HCT116 (cell line): ENCODE measurements around the gene PCSK6. TPM values are rescaled to one million over a fixed set of nuclear protein-coding genes. Genes with fewer than 3 reads are reported as not detected.

Experiments
- ATAC-seq: fragments of 200-7000 bp; cut with Tn5 transposase; 2 replicates; pipeline ENCODE4 v1.9.1; 2020; ENCODE audit warnings: mild to moderate bottlenecking, moderate library complexity
- BruUV-seq: library from RNA; stranded (reverse); fragments of 400-500 nt; replicated peaks from 2 replicates; lab custom pipeline; 2021; lab: Mats Ljungman, UMichigan
- CTCF ChIA-PET: fragments of 300-600 bp; sonication (Branson Sonifier 250); formaldehyde crosslinking; loops from one replicate; lab custom pipeline; 2021; ENCODE audit warnings: antibody characterized with exemption; lab: Charles Lee
- POLR2A ChIA-PET: fragments of 300-600, 350-600 bp; sonication (Branson Sonifier 250); formaldehyde crosslinking; loops from one replicate; lab custom pipeline; 2021; ENCODE audit warnings: antibody characterized with exemption; lab: Charles Lee
- RAD21 ChIA-PET, 2 experiments: fragments of 300-600 bp; sonication (Branson Sonifier 250); formaldehyde crosslinking; loops; one replicate each; lab custom pipeline; 2023; ENCODE audit warnings: low total read pairs in 2 of 2; ENCODE audit not compliant: uncharacterized antibody in 2 of 2, unreplicated experiment in 2 of 2, low non-redundant PET in 1 of 2; lab: Charles Lee
- DNase-seq: peaks from one replicate; pipeline ENCODE4 v3.0.0-alpha.2; 2010; ENCODE audit warnings: low read depth, low spot score
- H2AFZ ChIP-seq: fragments of 200-600 bp; shearing (Covaris generic), sonication (generic); 2 replicates; pipeline ENCODE4 v1.6.1; 2017; ENCODE audit warnings: low read depth, mixed run types, mixed read lengths, antibody characterized with exemption, low read length; ENCODE audit not compliant: poor library complexity, severe bottlenecking
- H3K27ac ChIP-seq: 2 replicates; pipeline ENCODE4 v1.5.1; 2012; ENCODE audit warnings: low read depth, low read length
- H3K27me3 ChIP-seq: fragments of 200-600 bp; sonication (generic); 2 replicates; pipeline ENCODE4 v1.6.1; 2016; ENCODE audit warnings: mixed run types, low read length, mixed read lengths; ENCODE audit not compliant: insufficient read depth
- H3K36me3 ChIP-seq, 2 experiments: fragments of 200-500 bp in 1 of 2; fragments of 200-600 bp in 1 of 2; sonication (Bioruptor generic) in 1 of 2; sonication (generic) in 1 of 2; 2 replicates each; pipeline versions ENCODE4 v1.5.1 to v1.6.1; 2014 to 2016; ENCODE audit warnings: low read length in 2 of 2, inconsistent platforms in 1 of 2, mixed read lengths in 1 of 2, mixed run types in 1 of 2; ENCODE audit not compliant: insufficient read depth in 2 of 2, control insufficient read depth in 1 of 2
- H3K4me1 ChIP-seq, 2 experiments: fragments of 200-600 bp in 1 of 2; sonication (generic) in 1 of 2; 2 replicates each; pipeline versions ENCODE4 v1.5.1 to v1.6.1; 2012 to 2017; ENCODE audit warnings: low read length in 2 of 2, inconsistent platforms in 1 of 2, mild to moderate bottlenecking in 1 of 2, mixed read lengths in 1 of 2, mixed run types in 1 of 2, moderate library complexity in 1 of 2; ENCODE audit not compliant: insufficient read depth in 2 of 2, control insufficient read depth in 1 of 2
- H3K4me2 ChIP-seq: fragments of 200-600 bp; sonication (generic); 2 replicates; pipeline ENCODE4 v1.6.1; 2017; ENCODE audit warnings: mixed run types, low read length, mixed read lengths
- H3K4me3 ChIP-seq, 2 experiments: fragments of 200-600 bp in 1 of 2; sonication (generic) in 1 of 2; replicated peaks in 1 of 2; 2 replicates each; pipeline ENCODE4 v1.5.1; 2011 to 2016; ENCODE audit warnings: low read length in 2 of 2, control low read depth in 1 of 2, low read depth in 1 of 2, mild to moderate bottlenecking in 1 of 2, mixed read lengths in 1 of 2, mixed run types in 1 of 2
- H3K79me2 ChIP-seq: fragments of 200-600 bp; sonication (generic); 2 replicates; pipeline ENCODE4 v1.6.1; 2017; ENCODE audit warnings: mild to moderate bottlenecking, mixed run types, low read length, moderate library complexity, mixed read lengths; ENCODE audit not compliant: insufficient read depth
- H3K9ac ChIP-seq: fragments of 200-600 bp; sonication (generic); 2 replicates; pipeline ENCODE4 v1.6.1; 2016; ENCODE audit warnings: low read length, mixed read lengths
- H3K9me2 ChIP-seq: fragments of 200-600 bp; sonication (generic), shearing (Covaris generic); 2 replicates; pipeline ENCODE4 v1.6.1; 2017; ENCODE audit warnings: mixed run types, mild to moderate bottlenecking, moderate library complexity; ENCODE audit not compliant: insufficient read depth
- H3K9me3 ChIP-seq, 2 experiments: fragments of 200-500 bp in 1 of 2; fragments of 200-600 bp in 1 of 2; sonication (Bioruptor generic) in 1 of 2; sonication (generic) in 1 of 2; 2 replicates each; pipeline ENCODE4 v1.6.1; 2014 to 2017; ENCODE audit warnings: low read length in 2 of 2, mixed read lengths in 2 of 2, inconsistent platforms in 1 of 2, low read depth in 1 of 2, mild to moderate bottlenecking in 1 of 2, mixed run types in 1 of 2, moderate library complexity in 1 of 2; ENCODE audit not compliant: control insufficient read depth in 1 of 2, insufficient read depth in 1 of 2
- H4K20me1 ChIP-seq: fragments of 200-600 bp; sonication (generic), shearing (Covaris generic); 2 replicates; pipeline ENCODE4 v1.6.1; 2017; ENCODE audit warnings: mixed run types, mild to moderate bottlenecking, moderate library complexity; ENCODE audit not compliant: insufficient read depth
- CBX3 ChIP-seq: IDR thresholded peaks from 2 replicates; pipeline ENCODE4 v1.6.1; 2012; ENCODE audit warnings: low read depth
- CEBPB ChIP-seq: IDR thresholded peaks from 2 replicates; pipeline ENCODE4 v1.6.1; 2012; ENCODE audit warnings: low read depth
- CTCF ChIP-seq, 3 experiments: fragments of 200-600 bp in 1 of 3; sonication (generic) in 1 of 3; IDR thresholded peaks in 2 of 3; conservative IDR thresholded peaks in 1 of 3; 2 replicates each; pipeline ENCODE4 v1.5.1; 2012 to 2017; ENCODE audit warnings: low read depth in 2 of 3, low read length in 2 of 3, antibody characterized with exemption in 1 of 3, borderline replicate concordance in 1 of 3, control low read depth in 1 of 3, mild to moderate bottlenecking in 1 of 3, mixed read lengths in 1 of 3, mixed run types in 1 of 3, moderate library complexity in 1 of 3; ENCODE audit not compliant: insufficient read depth in 1 of 3
- ELF1 ChIP-seq: IDR thresholded peaks from 2 replicates; pipeline ENCODE4 v1.6.1; 2012; ENCODE audit warnings: low read depth, borderline replicate concordance
- EZH2 ChIP-seq: fragments of 200-600 bp; sonication (generic); IDR thresholded peaks from 2 replicates; pipeline ENCODE4 v1.6.1; 2017; ENCODE audit warnings: antibody characterized with exemption, mixed run types
- EZH2phosphoT487 ChIP-seq: fragments of 200-600 bp; IDR thresholded peaks from 2 replicates; pipeline ENCODE4 v1.6.1; 2018; ENCODE audit warnings: antibody characterized with exemption, borderline replicate concordance
- JUND ChIP-seq: IDR thresholded peaks from 2 replicates; pipeline ENCODE4 v1.6.1; 2012
- POLR2A ChIP-seq: IDR thresholded peaks from 2 replicates; pipeline ENCODE4 v1.7.0; 2011; ENCODE audit warnings: borderline replicate concordance; ENCODE audit not compliant: insufficient read depth, insufficient read length; ENCODE audit errors: extremely low read depth
- RAD21 ChIP-seq: IDR thresholded peaks from 2 replicates; pipeline ENCODE4 v1.6.1; 2012; ENCODE audit warnings: low read depth, mild to moderate bottlenecking
- REST ChIP-seq: IDR thresholded peaks from 2 replicates; pipeline ENCODE4 v1.6.1; 2012; ENCODE audit warnings: low read depth
- SIN3A ChIP-seq: IDR thresholded peaks from 2 replicates; pipeline ENCODE4 v1.6.1; 2012; ENCODE audit warnings: low read depth
- YY1 ChIP-seq: IDR thresholded peaks from 2 replicates; pipeline ENCODE4 v1.6.1; 2011; ENCODE audit warnings: low read length, low read depth, moderate library complexity, mild to moderate bottlenecking; ENCODE audit not compliant: insufficient replicate concordance; ENCODE audit errors: extremely low read depth
- ZBTB33 ChIP-seq: IDR thresholded peaks from 2 replicates; pipeline ENCODE4 v1.6.1; 2011; ENCODE audit warnings: mild to moderate bottlenecking, low read length, moderate library complexity; ENCODE audit not compliant: insufficient replicate concordance; ENCODE audit errors: extremely low read depth
- ZNF274 ChIP-seq: fragments of 200-500 bp; sonication (Bioruptor generic); IDR thresholded peaks from 2 replicates; pipeline ENCODE4 v1.6.1; 2014; ENCODE audit warnings: mild to moderate bottlenecking, low read depth, low read length, inconsistent platforms
- intact Hi-C: fragments of 100-400 bp; cut with micrococcal nuclease; formaldehyde crosslinking; loops from 2 replicates; pipeline ENCODE4 v1.10.0; 2022
- total RNA-seq: library from RNA; stranded (reverse); gene quantifications from one replicate; pipeline ENCODE4 v1.2.1, GENCODE V29; 2021; ENCODE audit not compliant: unreplicated experiment

Gene PCSK6
- total RNA-seq, 1 experiment from 2014 or later, result 13.5 TPM

GRCh38 chr15:101382544-101382943 is 107.0 kb downstream of the PCSK6 start (continued):
- TF ChIP-seq ZBTB33, result no peak

- Histone ChIP-seq H3K27ac (no peak overlapping the region), H3K4me2 (no peak overlapping the region), H4K20me1 (no peaks in the 10 kb centered on the region), H3K27me3 (no peaks in the 10 kb centered on the region), H3K9me3 (no peaks in the 10 kb centered on the region), H3K79me2 (no peaks in the 10 kb centered on the region), H3K4me1 (no peaks in the 10 kb centered on the region)
- CTCF ChIA-PET, result no interaction called here
- POLR2A ChIA-PET, result no interaction called here
- ATAC-seq, result no peak
- RAD21 ChIA-PET, result no interaction called here
- TF ChIP-seq POLR2A (no peak), JUND (no peak), ELF1 (no peak), RAD21 (no peak), CEBPB (no peak), ZNF274 (no peak), EZH2 (no peak), SIN3A (no peak), YY1 (no peak), CTCF (IDR thresholded peaks at IDR 0.05 in 2 of 3, conservative IDR thresholded peaks at IDR 0.05 in 1 of 3; ENCODE audit: borderline replicate concordance in 1 of 3, insufficient read depth in 1 of 3, low read depth in 2 of 3, low read length in 2 of 3) (no peak), REST (no peak), ZBTB33 (no peak), EZH2phosphoT487 (no peak), CBX3 (no peak)
- TF ChIP-seq, all 23 proteins: peak for 0
- intact Hi-C loops, result no loop called here
- H3K9me2 ChIP-seq, result no peaks in the 10 kb centered on the region
- no peaks in the 10 kb centered on the region for H3K36me3 ChIP-seq
- no peak overlapping the region for H2AFZ ChIP-seq
- no peak overlapping the region for H3K4me3 ChIP-seq
- no TSS peak for BruUV-seq
- no peak overlapping the region for H3K9ac ChIP-seq
- no peak for DNase-seq
These were observed 107.8 kb downstream of the PCSK6 start for GRCh38 chr15:101381671-101382212.
